ENCODE measurements around the gene DSTYK.
A peak's percentile ranks its signal among the peaks of the same experiment; 100 is the strongest.
"Not testable (repeated sequence)": the region's sequence is repeated elsewhere in the genome, so short reads cannot be mapped to it uniquely, and the experiment has no call there.

Gene DSTYK

GRCh38 chr1:205172729-205173366 is 38.7 kb downstream of the DSTYK start:
- peak; percentile 97 for DNase-seq (ENCODE audit: low read depth)

DNA sequence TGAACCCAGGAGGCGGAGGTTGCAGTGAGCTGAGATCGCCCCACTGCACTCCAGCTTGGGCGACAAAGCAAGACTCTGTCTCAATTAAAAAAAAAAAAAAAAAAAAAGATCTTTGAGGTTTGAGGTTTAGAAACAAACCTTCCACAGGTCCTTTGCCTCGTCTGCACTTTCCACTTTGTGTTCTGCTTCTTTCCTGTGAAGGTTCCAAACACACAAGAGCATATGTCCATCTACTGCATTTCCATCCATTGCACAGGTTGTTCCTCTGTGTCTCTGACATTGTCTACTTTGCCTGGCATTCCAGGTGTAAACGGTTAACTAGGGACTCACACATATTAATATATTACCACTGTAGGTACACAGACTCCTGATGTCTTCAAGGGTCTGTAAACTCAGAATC is 40.1 kb downstream of the DSTYK start:
- no peak for DNase-seq (ENCODE audit: low read depth)

DNA sequence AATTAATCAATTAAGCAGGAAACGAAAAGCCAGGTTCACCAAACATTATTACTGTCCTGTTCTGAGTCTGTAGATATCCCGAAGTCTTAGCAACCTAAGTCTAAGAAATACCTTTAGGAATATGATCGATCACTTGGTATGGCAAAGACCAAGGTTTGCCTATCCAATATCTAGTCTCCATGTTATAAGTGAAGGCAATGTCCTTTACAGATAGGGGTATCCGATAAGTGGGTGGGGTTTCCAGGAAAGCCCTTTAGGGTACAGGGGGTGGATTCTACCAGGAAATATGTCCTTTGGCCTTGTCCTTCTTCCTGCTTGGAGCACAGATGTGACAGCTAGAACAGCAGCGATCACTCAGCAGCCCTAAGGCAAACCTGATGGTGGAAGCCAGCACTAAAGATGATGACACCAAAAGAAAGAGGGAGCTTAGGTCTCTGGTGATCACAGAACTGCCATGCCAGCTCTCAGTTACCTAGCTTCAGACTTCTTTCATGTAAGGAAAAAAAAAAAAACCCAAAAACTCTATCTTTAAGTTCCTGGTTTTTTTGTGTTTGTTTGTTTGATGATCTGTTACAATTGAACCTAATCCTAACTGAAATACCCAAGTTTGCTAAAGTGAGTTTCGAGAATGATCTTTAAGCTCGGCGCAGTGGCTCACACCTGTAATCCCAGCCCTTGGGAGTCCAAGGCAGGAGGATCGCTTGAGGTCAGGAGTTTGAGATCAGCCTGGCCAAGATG is 40.8 kb downstream of the DSTYK start:
- DNase-seq (ENCODE audit: low read depth), result no peak

DNA sequence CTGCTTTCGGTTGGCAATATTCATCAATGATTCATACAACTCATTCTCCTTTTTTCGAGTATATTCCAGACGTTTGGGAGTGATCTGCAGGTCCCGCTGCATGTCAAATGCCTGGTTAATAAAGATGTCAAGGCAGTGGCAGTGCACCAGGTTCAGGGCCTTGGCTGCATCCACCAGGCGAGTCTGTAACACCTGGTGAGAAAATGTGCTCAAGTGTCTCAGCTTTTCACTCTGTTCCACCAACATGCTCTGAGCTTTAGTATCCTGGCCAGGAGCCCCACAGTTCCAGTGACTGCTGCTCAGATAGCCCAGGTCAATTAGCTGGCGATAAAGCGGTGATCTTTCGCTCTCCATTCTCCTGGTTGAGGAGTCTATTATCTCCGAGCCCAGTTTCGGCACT is 42.3 kb downstream of the DSTYK start:
- no peak for DNase-seq (ENCODE audit: low read depth)

DNA sequence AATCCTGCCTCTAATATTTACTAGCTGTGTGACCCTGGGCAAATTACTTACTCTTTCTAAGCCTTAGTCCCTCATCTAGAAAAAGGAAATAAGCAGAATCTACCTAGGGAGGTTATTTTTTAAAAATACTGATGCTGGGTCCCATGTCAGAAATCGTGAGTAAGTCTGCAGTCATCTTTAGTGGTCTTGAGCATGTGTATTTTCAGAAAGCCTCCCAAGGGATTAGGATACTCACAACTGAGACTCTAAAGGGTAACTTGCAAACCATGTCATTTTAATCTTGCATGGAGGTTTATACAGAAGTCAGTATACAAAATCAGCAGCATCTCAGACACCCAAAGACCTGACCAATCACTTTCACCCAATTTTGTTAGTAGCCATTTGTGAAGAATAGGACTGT is 43.2 kb downstream of the DSTYK start:
- no peak for DNase-seq (ENCODE audit: low read depth)

DNA sequence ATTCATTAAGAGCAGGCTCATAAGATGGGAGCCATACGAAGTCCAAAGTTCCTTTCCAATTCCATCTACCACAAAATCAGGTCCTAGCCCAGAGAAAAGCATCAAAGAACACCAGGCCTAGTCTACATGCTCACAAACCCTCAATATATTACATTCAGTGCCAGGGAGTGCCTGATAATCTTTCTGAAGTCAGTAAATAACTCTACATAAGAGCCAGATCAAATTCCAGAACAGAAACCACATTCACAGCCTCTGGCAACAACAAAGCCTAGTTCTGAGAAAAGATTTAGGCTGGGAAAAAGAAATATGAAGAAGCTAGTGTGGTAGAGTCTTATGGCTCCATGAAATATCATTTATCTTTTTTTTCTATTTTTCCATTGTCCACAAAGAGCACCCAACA is 49.2 kb downstream of the DSTYK start:
- peak; percentile 25 for DNase-seq (ENCODE audit: low read depth)

DNA sequence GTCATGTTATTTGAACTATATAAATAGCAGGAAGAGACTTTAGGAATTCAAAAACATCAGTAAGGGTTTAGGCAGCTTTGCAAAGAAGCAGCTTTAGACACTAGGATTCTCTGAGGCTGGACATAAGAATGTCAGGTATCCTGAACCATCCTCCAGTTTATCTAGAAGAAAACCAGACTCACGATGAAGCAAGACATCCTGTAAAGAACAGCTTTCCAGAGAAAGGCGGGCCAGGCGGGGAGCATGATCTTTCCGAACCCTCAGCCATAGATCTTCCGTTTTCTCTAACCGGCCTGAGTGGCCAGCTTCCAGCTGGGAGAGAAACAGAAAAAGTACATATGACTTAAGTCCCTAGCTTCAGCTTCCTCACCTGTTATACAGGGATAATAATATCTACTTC is 50.4 kb downstream of the DSTYK start:
- no peak for DNase-seq (ENCODE audit: low read depth)

GRCh38 chr1:205158048-205158616 is 53.4 kb downstream of the DSTYK start:
- no peak for DNase-seq (ENCODE audit: low read depth)

- DNase-seq (ENCODE audit: low read depth), result not testable (repeated sequence)
These were observed 55.7 kb downstream of the DSTYK start for GRCh38 chr1:205155665-205156377.

GRCh38 chr1:205152505-205152904 is 59.0 kb downstream of the DSTYK start:
- DNase-seq (ENCODE audit: low read depth), result no peak

GRCh38 chr1:205150651-205151428 is 60.7 kb downstream of the DSTYK start:
- no peak for DNase-seq (ENCODE audit: low read depth)

DNA sequence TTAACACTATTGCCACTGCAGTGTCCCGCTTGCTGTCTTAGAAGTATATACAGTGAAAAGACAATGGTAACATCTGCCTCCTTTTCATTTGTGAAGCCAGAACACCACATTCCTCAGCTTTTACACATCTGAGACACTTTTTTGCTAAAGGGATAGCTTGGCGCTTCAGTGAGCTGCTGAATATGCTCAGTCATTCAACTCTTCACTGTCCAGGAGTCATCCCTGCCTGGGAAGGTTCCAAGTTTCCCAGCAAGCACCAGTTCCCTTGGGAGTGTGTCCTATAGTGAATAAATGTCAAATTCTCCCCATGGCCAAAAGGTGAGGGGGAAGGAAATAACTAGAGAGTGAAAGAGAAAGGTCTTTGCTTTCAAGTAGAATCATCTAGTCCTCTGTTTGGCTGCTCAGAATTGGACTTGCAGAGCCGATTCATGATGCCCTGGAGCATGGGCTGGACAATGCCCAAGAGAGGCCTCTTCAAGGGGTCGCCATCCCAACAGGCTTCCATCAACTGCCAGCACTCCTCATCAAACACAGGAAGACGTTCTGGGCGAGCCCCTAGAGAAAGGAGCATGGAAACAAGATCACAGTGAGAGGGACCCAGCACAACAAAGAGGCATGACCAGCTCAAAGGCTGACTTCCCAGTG is 64.2 kb downstream of the DSTYK start:
- DNase-seq (ENCODE audit: low read depth), result peak; percentile 94

- peak; percentile 82 for DNase-seq (ENCODE audit: low read depth)
These were observed 66.8 kb downstream of the DSTYK start for GRCh38 chr1:205144751-205145150.

DNA sequence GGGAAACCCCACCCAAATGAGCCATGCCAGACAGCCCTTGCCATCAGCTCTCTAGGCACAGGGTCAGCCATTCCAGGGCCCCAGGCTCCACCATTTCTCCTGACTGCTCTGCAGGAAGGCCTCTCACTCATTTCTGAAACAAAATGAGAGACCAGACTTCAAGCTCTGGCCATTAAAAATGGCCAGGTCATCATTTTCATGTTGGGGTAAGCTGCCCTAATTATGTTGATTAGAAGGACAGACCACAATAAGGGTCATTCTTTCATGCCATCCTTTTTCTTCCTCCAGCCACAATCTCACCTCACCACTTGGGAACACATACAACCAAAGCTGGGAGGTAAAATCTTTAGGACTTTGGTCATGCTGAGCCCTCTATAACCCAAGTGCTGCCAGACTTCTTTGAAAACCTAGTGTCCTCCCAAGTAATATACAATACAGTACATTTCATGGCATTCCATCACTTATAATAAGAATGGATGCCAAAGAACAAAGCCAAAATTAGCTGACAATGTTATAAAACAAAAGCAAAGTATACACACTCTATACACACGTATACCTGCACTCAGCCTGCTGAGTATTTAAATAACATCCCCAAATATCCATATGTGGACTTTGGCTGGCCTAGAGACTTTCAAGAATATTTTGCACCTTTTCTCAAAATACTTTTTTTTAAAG is 67.3 kb downstream of the DSTYK start:
- DNase-seq (ENCODE audit: low read depth), result peak; percentile 4

GRCh38 chr1:205142102-205142469 is 69.4 kb downstream of the DSTYK start:
- no peak for DNase-seq (ENCODE audit: low read depth)

GRCh38 chr1:205141236-205142101 is 70.0 kb downstream of the DSTYK start:
- DNase-seq (ENCODE audit: low read depth), result peak; percentile 83

DNA sequence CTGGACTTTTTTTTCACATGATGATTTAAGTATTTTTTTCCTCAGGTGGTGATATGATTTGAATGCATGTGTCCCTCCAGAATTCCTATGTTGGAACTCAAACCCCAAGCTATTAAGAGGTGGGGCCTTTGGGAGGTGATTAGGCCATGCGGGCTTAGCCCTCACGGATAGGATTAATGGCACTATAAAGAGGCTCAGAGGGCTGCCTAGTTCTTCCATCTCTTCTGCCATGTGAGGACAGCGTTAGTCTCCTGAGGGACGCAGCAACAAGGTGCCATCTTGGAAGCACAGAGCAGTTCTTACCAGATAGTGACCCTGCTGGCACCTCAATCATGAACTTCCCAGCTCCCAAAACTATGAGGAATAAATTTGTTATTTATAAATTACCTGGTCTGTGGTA is 71.4 kb downstream of the DSTYK start:
- DNase-seq (ENCODE audit: low read depth), result no peak

DNA sequence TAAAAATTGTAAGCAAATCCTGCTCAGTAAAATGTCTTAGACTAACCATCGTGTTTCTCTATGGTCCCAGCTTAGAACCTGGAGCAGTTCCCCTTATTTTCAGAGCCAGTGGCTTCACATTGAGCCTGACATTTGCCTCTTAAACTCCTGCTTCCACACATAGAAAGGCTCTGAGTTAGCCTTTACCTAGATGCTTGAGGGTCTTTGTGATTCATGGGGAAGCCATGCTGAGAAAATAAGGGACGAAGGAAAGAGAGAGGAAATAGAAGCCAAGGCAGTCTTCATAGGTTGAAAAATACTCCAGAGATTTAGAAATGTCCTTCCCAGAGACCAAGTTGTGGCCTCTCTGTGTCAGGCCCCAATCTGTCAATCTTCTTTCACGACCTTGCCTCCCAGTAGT is 73.6 kb downstream of the DSTYK start:
- DNase-seq (ENCODE audit: low read depth), result no peak

GRCh38 chr1:205133287-205133686 is 78.2 kb downstream of the DSTYK start:
- no peak for DNase-seq (ENCODE audit: low read depth)

- no peak for DNase-seq (ENCODE audit: low read depth)
These were observed 82.0 kb downstream of the DSTYK start for GRCh38 chr1:205129447-205130029.

Measured in EH (cell line).